Thymus (tissue), 11 donors: ENCODE results near the gene PTPRH. TPM values are rescaled to one million over a fixed set of nuclear protein-coding genes. Genes with fewer than 3 reads are reported as not detected.

Experiments
- DNase-seq, 9 donors: peaks; one replicate each; pipeline ENCODE4 v3.0.0-alpha.2; 2013; ENCODE audit warnings: low spot score in 9 of 9, low read depth in 6 of 9, missing footprints in 1 of 9
- H3K27ac ChIP-seq, 2 donors: one replicate each; pipeline ENCODE4 v1.5.1; 2013; ENCODE audit warnings: control low read depth in 1 of 2, low read depth in 1 of 2, low read length in 1 of 2, mild to moderate bottlenecking in 1 of 2, moderate library complexity in 1 of 2
- H3K27me3 ChIP-seq, 2 donors: one replicate each; pipeline ENCODE4 v1.5.1; 2013; ENCODE audit warnings: low read length in 1 of 2; ENCODE audit not compliant: control insufficient read depth in 2 of 2, insufficient read depth in 1 of 2
- H3K36me3 ChIP-seq, 2 donors: one replicate each; pipeline ENCODE4 v1.5.1; 2013; ENCODE audit warnings: low read length in 1 of 2, mild to moderate bottlenecking in 1 of 2, moderate library complexity in 1 of 2; ENCODE audit not compliant: control insufficient read depth in 2 of 2, insufficient read depth in 2 of 2
- H3K4me1 ChIP-seq, 2 donors: one replicate each; pipeline ENCODE4 v1.5.1; 2013; ENCODE audit warnings: low read length in 2 of 2; ENCODE audit not compliant: control insufficient read depth in 2 of 2, insufficient read depth in 2 of 2
- H3K4me3 ChIP-seq, 2 donors: one replicate each; pipeline ENCODE4 v1.5.1; 2013; ENCODE audit warnings: low read length in 2 of 2, control low read depth in 1 of 2, mild to moderate bottlenecking in 1 of 2
- H3K9me3 ChIP-seq, 2 donors: one replicate each; pipeline ENCODE4 v1.5.1; 2013; ENCODE audit warnings: low read length in 1 of 2, mild to moderate bottlenecking in 1 of 2; ENCODE audit not compliant: control insufficient read depth in 2 of 2, insufficient read depth in 1 of 2
- WGBS: extraction: QIAGEN DNeasy Blood & Tissue Kit; methylation state at CpG from one replicate; pipeline ENCODE4 v1.1.7; 2013; 5-methylcytosine and 5-hydroxymethylcytosine counted together
- polyA plus RNA-seq: library from polyadenylated mRNA; stranded (reverse); fragments of 200-250 nt; gene quantifications from one replicate; pipeline ENCODE4 v1.2.3, GENCODE V29; 2013
- total RNA-seq: library from RNA; stranded (reverse); fragments of 120-200 nt; gene quantifications from one replicate; pipeline ENCODE4 v1.2.4, GENCODE V29; 2013
- donor health status: healthy.

Gene PTPRH
- total and polyA plus RNA-seq, 2 donors = 0.14 to 0.28 TPM

- H3K27me3 ChIP-seq = no peaks in the 10 kb centered on the region
- peaks cover 10 to 11% of the 10 kb centered on the region in 2 donors for H3K4me1 ChIP-seq
- 95% methylated on average over 40 of the region's 40 CpGs for WGBS
- no peak overlapping the region for H3K27ac ChIP-seq
- H3K9me3 ChIP-seq = no peaks in the 10 kb centered on the region
- peaks cover 81 to 83% of the 10 kb centered on the region in 2 donors for H3K36me3 ChIP-seq
- H3K4me3 ChIP-seq = no peak overlapping the region
- DNase-seq = no peak
Measured at GRCh38 chr19:55246462-55247451, 37.5 kb upstream of the PTPRH start.

GRCh38 chr19:55245236-55245904 lies 36.1 kb upstream of the PTPRH start:
- no peak for DNase-seq
- WGBS = 99% methylated on average over 23 of the region's 23 CpGs
- H3K9me3 ChIP-seq = no peaks in the 10 kb centered on the region

DNA sequence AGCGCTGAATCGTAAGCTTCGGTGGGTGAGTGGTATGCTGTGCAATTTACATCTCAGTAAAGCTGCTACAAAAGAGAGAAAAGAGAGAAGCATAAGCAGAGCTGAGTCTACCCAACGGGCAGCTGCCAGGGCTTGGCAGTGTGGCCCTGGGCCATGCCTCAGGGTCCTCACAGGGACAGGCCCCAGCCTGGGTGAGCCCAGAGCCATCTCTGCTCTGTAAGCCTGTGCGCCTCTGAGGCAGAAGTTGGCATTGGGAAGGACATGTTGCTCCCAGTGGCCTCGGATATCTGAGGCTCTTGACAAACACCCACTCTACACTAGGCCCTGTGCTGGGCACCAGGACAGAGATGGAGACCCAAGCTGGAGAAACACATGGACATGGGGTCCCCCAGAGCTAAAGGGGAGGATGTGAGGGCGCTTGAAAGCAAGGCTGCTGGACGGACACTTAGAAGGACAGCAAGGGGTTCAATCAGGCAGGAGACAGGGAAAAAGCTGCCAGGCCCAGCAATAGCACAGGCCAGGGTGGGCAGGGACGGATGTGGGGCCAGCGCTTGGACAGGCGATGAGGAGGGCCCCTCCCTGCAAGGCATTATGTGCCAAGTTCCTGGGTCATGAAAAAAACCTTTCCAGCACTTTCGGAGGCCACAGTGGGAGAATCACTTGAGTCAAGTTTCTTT lies 34.8 kb upstream of the PTPRH start:
- DNase-seq = no peak
- Histone ChIP-seq H3K4me1 (no peaks in the 10 kb centered on the region), H3K27ac (no peak overlapping the region), H3K9me3 (no peaks in the 10 kb centered on the region), H3K4me3 (no peak overlapping the region), H3K27me3 (no peaks in the 10 kb centered on the region), H3K36me3 (peaks cover 85 to 93% of the 10 kb centered on the region in 2 donors)
- 93% methylated on average over 12 of the region's 12 CpGs for WGBS

More at GRCh38 chr19:55245236-55245904, 36.1 kb upstream of the PTPRH start:
- Histone ChIP-seq H3K4me1 (no peaks in the 10 kb centered on the region), H3K36me3 (peaks cover 82 to 89% of the 10 kb centered on the region in 2 donors), H3K27me3 (no peaks in the 10 kb centered on the region), H3K27ac (no peak overlapping the region), H3K4me3 (no peak overlapping the region)

- H3K36me3 ChIP-seq = peaks cover 95 to 97% of the 10 kb centered on the region in 2 donors
- no peaks in the 10 kb centered on the region for H3K27me3 ChIP-seq
- H3K27ac ChIP-seq = no peak overlapping the region
- no peaks in the 10 kb centered on the region for H3K9me3 ChIP-seq
- H3K4me3 ChIP-seq = no peak overlapping the region
- no peak for DNase-seq
- 98% methylated on average over 7 of the region's 7 CpGs for WGBS
- H3K4me1 ChIP-seq = no peaks in the 10 kb centered on the region
Measured at GRCh38 chr19:55242517-55242916, 33.2 kb upstream of the PTPRH start.

GRCh38 chr19:55241935-55242464 lies 32.7 kb upstream of the PTPRH start:
- Histone ChIP-seq H3K27me3 (no peaks in the 10 kb centered on the region), H3K27ac (no peak overlapping the region), H3K4me3 (no peak overlapping the region), H3K4me1 (no peaks in the 10 kb centered on the region), H3K9me3 (no peaks in the 10 kb centered on the region), H3K36me3 (peaks cover 96 to 97% of the 10 kb centered on the region in 2 donors)
- no peak for DNase-seq
- 99% methylated on average over 16 of the region's 16 CpGs for WGBS

GRCh38 chr19:55241143-55241934 lies 32.0 kb upstream of the PTPRH start:
- 97% methylated on average over 37 of the region's 37 CpGs for WGBS
- Histone ChIP-seq H3K9me3 (no peaks in the 10 kb centered on the region), H3K4me1 (no peaks in the 10 kb centered on the region), H3K27me3 (no peaks in the 10 kb centered on the region), H3K4me3 (no peak overlapping the region), H3K27ac (no peak overlapping the region), H3K36me3 (peaks cover 96 to 97% of the 10 kb centered on the region in 2 donors)
- DNase-seq = no peak

GRCh38 chr19:55240713-55241020 lies 31.4 kb upstream of the PTPRH start:
- DNase-seq = no peak
- H3K4me3 ChIP-seq = no peak overlapping the region
- no peaks in the 10 kb centered on the region for H3K9me3 ChIP-seq
- WGBS = 97% methylated on average over 6 of the region's 6 CpGs
- no peak overlapping the region for H3K27ac ChIP-seq
- no peaks in the 10 kb centered on the region for H3K27me3 ChIP-seq
- H3K4me1 ChIP-seq = no peaks in the 10 kb centered on the region
- peaks cover 96 to 97% of the 10 kb centered on the region in 2 donors for H3K36me3 ChIP-seq

GRCh38 chr19:55239004-55239403 lies 29.7 kb upstream of the PTPRH start:
- no peaks in the 10 kb centered on the region for H3K27me3 ChIP-seq
- no peaks in the 10 kb centered on the region for H3K4me1 ChIP-seq
- no peak overlapping the region for H3K27ac ChIP-seq
- DNase-seq = no peak
- no peak overlapping the region for H3K4me3 ChIP-seq
- H3K9me3 ChIP-seq = no peaks in the 10 kb centered on the region
- WGBS = 96% methylated on average over 12 of the region's 12 CpGs
- H3K36me3 ChIP-seq = peaks cover 93 to 95% of the 10 kb centered on the region in 2 donors
